ENCODE results near the gene CLPTM1L. TPM values are rescaled to one million over a fixed set of nuclear protein-coding genes. Genes with fewer than 3 reads are reported as not detected.
A peak's percentile ranks its signal among the peaks of the same experiment; 100 is the strongest.

CLPTM1L gene
- total RNA-seq, 1 experiment from 2014 or later = 139 TPM

DNA sequence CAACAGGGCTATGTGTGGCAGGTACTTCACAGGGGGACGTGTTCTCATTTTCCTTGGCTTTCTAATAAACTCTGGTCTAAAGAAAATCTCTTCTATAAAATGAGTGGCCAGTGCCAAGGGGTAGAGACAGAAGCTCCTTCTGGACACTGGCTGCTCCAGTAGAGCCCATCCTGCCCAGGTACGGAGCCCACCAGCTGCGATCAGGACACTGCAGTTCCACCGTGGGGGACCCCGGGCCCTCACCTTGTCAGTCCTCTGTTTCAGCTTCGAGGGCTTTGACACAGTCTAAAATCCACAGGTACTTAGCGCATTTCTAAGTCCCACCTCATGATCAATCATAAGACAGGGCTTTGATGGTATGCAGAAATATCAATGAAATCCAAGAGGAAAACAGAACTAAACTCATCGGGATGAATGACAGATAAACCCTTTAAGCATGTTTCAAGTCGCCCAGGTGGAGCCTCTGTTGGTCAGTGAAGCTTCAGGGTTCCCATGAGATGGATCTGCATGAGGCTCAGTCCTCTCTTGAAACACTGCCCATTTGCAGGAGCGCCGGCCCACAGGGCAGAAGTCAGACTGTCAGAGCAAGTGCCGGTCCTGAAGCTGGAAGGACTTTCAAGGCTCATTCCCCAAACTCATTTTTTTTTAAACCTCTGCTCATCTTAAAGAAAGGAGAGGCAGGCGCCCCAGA lies 29.7 kb downstream of the CLPTM1L start:
- DNase-seq (ENCODE audit: low read depth) = no peak

- no peak for DNase-seq (ENCODE audit: low read depth)
Measured at GRCh38 chr5:1314564-1314982, 30.3 kb downstream of the CLPTM1L start.

GRCh38 chr5:1312993-1313833 lies 31.7 kb downstream of the CLPTM1L start:
- no peak for DNase-seq (ENCODE audit: low read depth)

GRCh38 chr5:1312206-1312605 lies 32.7 kb downstream of the CLPTM1L start:
- no peak for DNase-seq (ENCODE audit: low read depth)

DNA sequence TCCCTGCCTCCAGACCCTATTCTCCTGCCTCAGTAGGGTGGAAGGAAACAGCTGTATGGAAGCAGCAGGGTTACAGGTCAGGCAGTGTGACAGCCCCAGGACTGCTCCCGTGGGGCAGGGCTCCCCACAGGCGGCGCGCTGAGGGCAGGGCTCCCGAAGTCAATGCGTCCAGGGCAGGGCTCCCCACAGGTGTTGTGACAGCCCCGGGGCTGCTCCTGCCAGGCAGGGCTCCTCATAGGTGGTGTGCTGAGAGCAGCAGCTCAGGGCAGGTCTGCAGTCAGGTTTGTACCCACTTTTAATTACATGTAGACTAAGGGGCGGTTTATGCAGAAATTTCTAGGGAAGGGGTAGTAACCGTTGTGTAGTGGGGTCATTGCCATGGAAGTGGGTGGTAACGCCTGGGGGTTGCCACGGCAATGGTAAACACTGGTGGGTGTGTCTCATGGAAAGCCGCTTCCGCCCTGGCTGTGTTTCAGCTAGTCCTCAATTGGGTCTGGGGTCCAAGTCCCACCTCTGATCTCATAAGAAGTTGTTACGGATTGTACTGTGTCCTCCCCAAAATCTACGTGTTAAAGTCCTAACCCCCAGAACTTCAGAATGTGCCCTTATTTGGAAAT lies 33.4 kb downstream of the CLPTM1L start:
- DNase-seq (ENCODE audit: low read depth) = no peak

GRCh38 chr5:1310118-1310517 lies 34.8 kb downstream of the CLPTM1L start:
- DNase-seq (ENCODE audit: low read depth) = no peak

GRCh38 chr5:1304033-1304432 lies 40.9 kb downstream of the CLPTM1L start:
- DNase-seq (ENCODE audit: low read depth) = no peak

DNA sequence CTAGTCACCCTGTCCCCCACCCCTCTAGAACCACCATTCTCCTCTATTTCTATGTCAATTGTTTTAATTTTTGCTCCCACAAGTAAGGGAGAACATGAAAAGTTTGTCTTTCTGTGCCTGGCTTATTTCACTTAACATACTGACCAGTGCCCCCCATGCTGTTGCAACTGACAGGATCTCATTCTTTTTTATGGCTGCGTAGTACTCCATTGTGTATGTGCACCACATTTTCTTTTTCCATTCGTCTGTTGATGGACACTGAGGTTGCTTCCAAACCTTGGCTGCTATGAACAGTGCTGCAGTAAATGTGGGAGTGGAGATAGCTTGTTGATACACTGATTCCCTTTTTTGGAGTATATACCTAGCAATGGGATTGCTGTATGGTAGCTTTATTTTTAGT lies 42.6 kb downstream of the CLPTM1L start:
- DNase-seq (ENCODE audit: low read depth) = no peak

- DNase-seq (ENCODE audit: low read depth) = no peak
Measured at GRCh38 chr5:1300581-1301083, 44.3 kb downstream of the CLPTM1L start.

GRCh38 chr5:1299961-1300360 lies 44.9 kb downstream of the CLPTM1L start:
- no peak for DNase-seq (ENCODE audit: low read depth)

DNA sequence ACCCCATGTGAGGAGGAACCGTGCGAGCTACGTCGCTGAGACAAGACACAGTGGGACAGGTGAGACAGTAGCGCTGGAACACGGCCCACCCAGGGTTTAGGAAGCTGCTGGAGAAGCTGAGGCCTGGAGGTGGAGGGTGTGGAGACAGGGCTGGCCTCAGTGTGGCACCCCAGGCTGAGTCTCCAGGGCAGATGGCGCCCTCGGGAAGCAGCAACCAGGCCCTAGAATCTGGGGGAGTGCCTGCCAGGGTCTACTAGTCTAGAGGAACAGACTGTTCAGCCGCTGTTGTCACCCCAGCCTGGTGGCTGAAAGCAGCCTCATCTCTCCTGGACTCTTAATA lies 45.4 kb downstream of the CLPTM1L start:
- DNase-seq (ENCODE audit: low read depth) = no peak

DNA sequence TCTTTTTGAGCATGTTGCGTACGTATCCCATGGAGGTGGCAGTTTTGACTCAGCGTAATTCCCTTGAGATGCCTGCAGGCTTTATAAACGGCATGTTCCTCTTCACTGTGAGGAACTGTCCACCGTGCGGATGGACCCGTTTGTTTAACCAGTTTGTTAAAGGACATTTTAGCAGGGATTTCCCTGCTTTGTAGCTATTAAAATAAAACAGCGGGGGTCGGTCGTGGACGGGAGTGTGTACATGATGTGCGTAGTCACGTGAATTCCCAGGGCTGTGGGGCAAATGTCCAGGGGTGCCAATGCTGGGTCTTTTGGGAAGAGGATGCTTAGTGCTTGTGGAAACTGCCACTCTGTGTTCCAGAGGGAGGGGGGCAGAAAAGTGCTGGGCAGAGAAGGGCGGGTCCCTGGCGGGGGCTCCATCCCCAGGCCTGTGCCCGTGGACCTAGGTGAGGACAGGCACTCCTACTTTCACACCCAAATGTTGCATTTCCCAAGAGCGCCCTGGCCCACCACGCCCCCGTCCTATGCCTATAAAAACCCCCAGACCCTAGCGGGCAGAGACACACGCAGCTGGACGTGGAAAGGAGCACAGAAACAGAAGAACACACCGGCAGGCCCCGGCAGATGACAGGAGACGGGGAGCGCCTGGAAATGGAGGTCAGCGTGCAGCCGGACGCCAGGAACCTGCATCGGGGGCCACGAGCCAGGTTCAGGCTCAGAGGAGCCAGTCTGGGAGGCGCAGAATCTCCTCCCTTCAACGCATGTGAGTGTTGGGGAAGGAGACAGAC lies 46.0 kb downstream of the CLPTM1L start:
- DNase-seq (ENCODE audit: low read depth) = no peak

DNA sequence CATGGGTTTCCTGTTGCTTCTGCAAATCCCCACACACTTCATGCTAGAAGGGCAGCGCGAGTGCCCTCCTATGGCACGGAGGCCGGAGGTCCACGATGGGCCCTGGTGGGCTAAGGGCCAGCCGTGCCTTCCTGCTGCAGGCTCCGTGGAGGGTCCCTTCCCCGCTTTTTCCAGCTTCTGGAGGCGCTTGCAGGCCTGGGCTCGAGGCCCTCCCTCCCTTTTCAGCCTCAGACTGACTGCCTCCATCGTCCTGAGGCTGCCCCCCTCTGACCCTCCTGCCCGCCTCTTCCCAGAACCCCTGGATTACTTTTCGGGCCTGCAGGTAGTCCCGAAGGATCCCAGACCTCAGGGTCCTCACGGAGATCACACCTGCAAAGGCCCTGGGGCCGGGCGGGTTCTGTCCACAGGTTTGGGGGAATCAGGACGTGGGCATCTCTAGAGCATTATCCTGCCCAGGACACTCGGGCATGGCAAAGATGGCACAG lies 46.8 kb downstream of the CLPTM1L start:
- DNase-seq (ENCODE audit: low read depth) = no peak

DNA sequence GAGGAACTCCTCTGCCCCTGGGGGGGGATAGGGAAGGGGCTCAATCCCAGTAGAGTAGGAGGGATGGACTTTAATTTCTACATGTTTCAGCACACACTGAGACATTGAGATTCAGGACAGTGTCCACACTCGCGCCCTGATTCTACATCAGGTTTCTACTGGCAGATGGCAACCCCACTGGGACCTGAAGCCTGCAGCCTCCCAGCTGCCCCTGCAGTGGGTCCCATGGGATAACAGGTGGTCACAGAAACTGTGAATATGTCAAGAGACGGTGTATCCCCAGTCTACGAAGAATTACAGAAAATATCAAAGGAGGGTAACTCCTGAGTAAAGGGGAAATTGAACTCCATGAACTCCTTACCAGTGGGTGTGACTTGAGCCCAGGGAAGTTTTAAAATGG lies 47.7 kb downstream of the CLPTM1L start:
- DNase-seq (ENCODE audit: low read depth) = no peak

GRCh38 chr5:1295650-1296037 lies 49.3 kb downstream of the CLPTM1L start:
- DNase-seq (ENCODE audit: low read depth) = no peak

DNA sequence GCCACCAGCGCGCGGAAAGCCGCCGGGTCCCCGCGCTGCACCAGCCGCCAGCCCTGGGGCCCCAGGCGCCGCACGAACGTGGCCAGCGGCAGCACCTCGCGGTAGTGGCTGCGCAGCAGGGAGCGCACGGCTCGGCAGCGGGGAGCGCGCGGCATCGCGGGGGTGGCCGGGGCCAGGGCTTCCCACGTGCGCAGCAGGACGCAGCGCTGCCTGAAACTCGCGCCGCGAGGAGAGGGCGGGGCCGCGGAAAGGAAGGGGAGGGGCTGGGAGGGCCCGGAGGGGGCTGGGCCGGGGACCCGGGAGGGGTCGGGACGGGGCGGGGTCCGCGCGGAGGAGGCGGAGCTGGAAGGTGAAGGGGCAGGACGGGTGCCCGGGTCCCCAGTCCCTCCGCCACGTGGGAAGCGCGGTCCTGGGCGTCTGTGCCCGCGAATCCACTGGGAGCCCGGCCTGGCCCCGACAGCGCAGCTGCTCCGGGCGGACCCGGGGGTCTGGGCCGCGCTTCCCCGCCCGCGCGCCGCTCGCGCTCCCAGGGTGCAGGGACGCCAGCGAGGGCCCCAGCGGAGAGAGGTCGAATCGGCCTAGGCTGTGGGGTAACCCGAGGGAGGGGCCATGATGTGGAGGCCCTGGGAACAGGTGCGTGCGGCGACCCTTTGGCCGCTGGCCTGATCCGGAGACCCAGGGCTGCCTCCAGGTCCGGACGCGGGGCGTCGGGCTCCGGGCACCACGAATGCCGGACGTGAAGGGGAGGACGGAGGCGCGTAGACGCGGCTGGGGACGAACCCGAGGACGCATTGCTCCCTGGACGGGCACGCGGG lies 49.9 kb downstream of the CLPTM1L start, which contains the start of gene TERT:
TSS of gene TERT (minus strand) at position 234 of the 815 bp plus-strand sequence. CDS start at position 155, 79 bp downstream.
- peak; percentile 35 for DNase-seq (ENCODE audit: low read depth)

DNA sequence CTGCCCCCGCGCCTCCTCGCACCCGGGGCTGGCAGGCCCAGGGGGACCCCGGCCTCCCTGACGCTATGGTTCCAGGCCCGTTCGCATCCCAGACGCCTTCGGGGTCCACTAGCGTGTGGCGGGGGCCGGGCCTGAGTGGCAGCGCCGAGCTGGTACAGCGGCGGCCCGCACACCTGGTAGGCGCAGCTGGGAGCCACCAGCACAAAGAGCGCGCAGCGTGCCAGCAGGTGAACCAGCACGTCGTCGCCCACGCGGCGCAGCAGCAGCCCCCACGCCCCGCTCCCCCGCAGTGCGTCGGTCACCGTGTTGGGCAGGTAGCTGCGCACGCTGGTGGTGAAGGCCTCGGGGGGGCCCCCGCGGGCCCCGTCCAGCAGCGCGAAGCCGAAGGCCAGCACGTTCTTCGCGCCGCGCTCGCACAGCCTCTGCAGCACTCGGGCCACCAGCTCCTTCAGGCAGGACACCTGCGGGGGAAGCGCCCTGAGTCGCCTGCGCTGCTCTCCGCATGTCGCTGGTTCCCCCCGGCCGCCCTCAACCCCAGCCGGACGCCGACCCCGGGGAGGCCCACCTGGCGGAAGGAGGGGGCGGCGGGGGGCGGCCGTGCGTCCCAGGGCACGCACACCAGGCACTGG lies 50.6 kb downstream of the CLPTM1L start:
- peak; percentile 46 for DNase-seq (ENCODE audit: low read depth)

- peak; percentile 57 for DNase-seq (ENCODE audit: low read depth)
Measured at GRCh38 chr5:1293416-1294205, 51.3 kb downstream of the CLPTM1L start.

DNA sequence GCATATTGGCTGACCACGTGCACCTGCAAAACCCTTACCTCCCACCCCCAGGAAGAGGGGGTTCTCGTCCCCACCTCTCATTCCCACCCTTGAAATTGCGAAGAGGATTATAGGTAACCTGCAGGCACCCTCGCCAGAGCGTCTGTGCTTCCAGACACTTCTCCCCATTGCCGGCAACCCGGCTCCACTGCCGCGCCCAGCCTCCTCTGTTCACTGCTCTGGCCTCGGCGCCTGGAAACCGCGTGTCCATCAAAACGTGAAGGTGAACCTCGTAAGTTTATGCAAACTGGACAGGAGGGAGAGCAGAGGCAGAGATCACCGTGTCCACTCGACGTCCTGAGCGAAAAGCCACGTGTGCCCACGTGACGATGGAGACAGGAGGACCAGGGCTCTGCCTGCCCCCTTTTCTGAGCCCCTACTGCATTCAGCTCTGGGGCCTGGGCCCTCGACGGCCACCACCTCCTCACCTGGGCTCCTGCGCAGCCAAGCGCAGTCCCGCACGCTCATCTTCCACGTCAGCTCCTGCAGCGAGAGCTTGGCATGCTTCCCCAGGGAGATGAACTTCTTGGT lies 52.0 kb downstream of the CLPTM1L start:
- peak; percentile 58 for DNase-seq (ENCODE audit: low read depth)

Data from LHCN-M2 (cell line).